WERI-Rb-1 (cell line): ENCODE measurements around the gene FBXW8.
A peak's percentile ranks its signal among the peaks of the same experiment; 100 is the strongest.

Experiments
- DNase-seq: peaks from one replicate; pipeline ENCODE4 v3.0.0-alpha.2; 2020
- H3K27ac ChIP-seq: fragments of 250-450 bp; sonication (Bioruptor Pico); 2 replicates; pipeline ENCODE4 v1.5.1; 2020; ENCODE audit warnings: mild to moderate bottlenecking, moderate library complexity
- H3K27me3 ChIP-seq: fragments of 250-450 bp; sonication (Bioruptor Pico); 2 replicates; pipeline ENCODE4 v1.5.1; 2021; ENCODE audit warnings: mild to moderate bottlenecking, low read depth, moderate library complexity; ENCODE audit not compliant: insufficient read depth, severe bottlenecking
- H3K36me3 ChIP-seq: fragments of 250-450 bp; sonication (Bioruptor Pico); 2 replicates; pipeline ENCODE4 v1.5.1; 2020; ENCODE audit warnings: mild to moderate bottlenecking, moderate library complexity
- H3K4me3 ChIP-seq: 2 replicates; pipeline ENCODE4 v1.5.1; 2011; ENCODE audit warnings: low read depth, mild to moderate bottlenecking, control low read depth, low read length
- H3K9me3 ChIP-seq: fragments of 250-450 bp; sonication (Bioruptor Pico); 2 replicates; pipeline ENCODE4 v1.5.1; 2021; ENCODE audit warnings: mild to moderate bottlenecking, moderate library complexity; ENCODE audit not compliant: severe bottlenecking
- CTCF ChIP-seq: IDR thresholded peaks from 2 replicates; pipeline ENCODE4 v1.5.1; 2011; ENCODE audit warnings: low read depth, mild to moderate bottlenecking, control low read depth, inconsistent platforms, low read length

Gene FBXW8

GRCh38 chr12:117039891-117040309 lies 129.2 kb downstream of the FBXW8 start:
- no peaks in the 10 kb centered on the region for H3K9me3 ChIP-seq
- DNase-seq, result no peak
- H3K4me3 ChIP-seq, result no peak overlapping the region
- H3K27ac ChIP-seq, result no peak overlapping the region
- no peak for TF ChIP-seq CTCF
- no peaks in the 10 kb centered on the region for H3K27me3 ChIP-seq
- no peaks in the 10 kb centered on the region for H3K36me3 ChIP-seq

GRCh38 chr12:117040496-117040895 lies 129.7 kb downstream of the FBXW8 start:
- Histone ChIP-seq H3K4me3 (no peak overlapping the region), H3K9me3 (no peaks in the 10 kb centered on the region), H3K27me3 (no peaks in the 10 kb centered on the region), H3K36me3 (no peaks in the 10 kb centered on the region), H3K27ac (no peak overlapping the region)
- no peak for DNase-seq
- TF ChIP-seq CTCF, result no peak

DNA sequence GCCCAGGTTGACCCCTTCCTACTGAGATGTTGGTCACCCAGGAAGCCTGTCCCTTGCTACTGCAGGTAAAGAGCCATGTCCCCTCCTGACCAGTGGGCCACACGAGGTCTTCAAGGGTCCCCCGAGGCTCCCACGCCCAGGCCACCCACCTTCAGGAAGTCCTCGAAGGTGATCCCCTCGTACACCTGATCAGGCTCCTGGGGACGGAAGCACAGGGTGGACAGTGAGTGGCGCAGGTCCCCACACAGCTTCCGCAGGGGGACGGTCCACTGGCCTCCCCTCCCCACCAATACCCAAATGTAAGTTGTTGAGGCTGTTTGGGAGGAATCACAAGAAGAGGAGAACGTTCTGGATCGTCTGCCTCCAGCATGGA lies 131.0 kb downstream of the FBXW8 start:
- no peaks in the 10 kb centered on the region for H3K9me3 ChIP-seq
- H3K27ac ChIP-seq, result no peak overlapping the region; the same call in 1 of the 2 replicates
- no peak for TF ChIP-seq CTCF
- DNase-seq, result no peak
- H3K36me3 ChIP-seq, result no peaks in the 10 kb centered on the region
- H3K4me3 ChIP-seq, result no peak overlapping the region
- no peaks in the 10 kb centered on the region for H3K27me3 ChIP-seq

GRCh38 chr12:117042171-117042842 lies 131.6 kb downstream of the FBXW8 start:
- Histone ChIP-seq H3K4me3 (no peak overlapping the region), H3K27ac (peak overlapping the region; percentile 31; the same call in 1 of the 2 replicates), H3K9me3 (no peaks in the 10 kb centered on the region), H3K27me3 (no peaks in the 10 kb centered on the region), H3K36me3 (no peaks in the 10 kb centered on the region)
- peak; percentile 67 for DNase-seq
- no peak for TF ChIP-seq CTCF

GRCh38 chr12:117042862-117043261 lies 132.1 kb downstream of the FBXW8 start:
- DNase-seq, result no peak
- Histone ChIP-seq H3K36me3 (no peaks in the 10 kb centered on the region), H3K27ac (peak overlapping the region; percentile 31; the same call in 1 of the 2 replicates), H3K27me3 (no peaks in the 10 kb centered on the region), H3K9me3 (no peaks in the 10 kb centered on the region), H3K4me3 (no peak overlapping the region)
- TF ChIP-seq CTCF, result no peak

- no peak for TF ChIP-seq CTCF
- Histone ChIP-seq H3K36me3 (no peaks in the 10 kb centered on the region), H3K4me3 (no peak overlapping the region), H3K27me3 (no peaks in the 10 kb centered on the region), H3K9me3 (no peaks in the 10 kb centered on the region), H3K27ac (peak overlapping the region; percentile 83; the same call in 1 of the 2 replicates)
- no peak for DNase-seq
Measured at GRCh38 chr12:117044311-117044710, 133.6 kb downstream of the FBXW8 start.
